ENCODE results near the gene TTC29.
"Not testable (repeated sequence)": the region's sequence is repeated elsewhere in the genome, so short reads cannot be mapped to it uniquely, and the experiment has no call there.

The TTC29 gene

GRCh38 chr4:146663968-146664311, 281.7 kb downstream of the TTC29 start:
- not testable (repeated sequence) for FAIRE-seq

GRCh38 chr4:146661367-146661766, 284.3 kb downstream of the TTC29 start:
- FAIRE-seq, result no peak

Measured in TTC549 (cell line).